HG02938 (cell line): Measurements from ENCODE around the gene RASGEF1C.

ENCODE experiments used
- ATAC-seq: cut with Tn5 transposase; IDR thresholded peaks from one replicate; pipeline ENCODE4 v1.9.1; 2021; ENCODE audit warnings: mild to moderate bottlenecking, moderate library complexity; ENCODE audit not compliant: unreplicated experiment

The RASGEF1C gene

GRCh38 chr5:180180421-180180820, 28.6 kb downstream of the RASGEF1C start:
- no peak for ATAC-seq

- ATAC-seq: no peak
These were observed 29.3 kb downstream of the RASGEF1C start for GRCh38 chr5:180179442-180180420.

GRCh38 chr5:180178531-180179441, 30.2 kb downstream of the RASGEF1C start:
- ATAC-seq: no peak

- no peak for ATAC-seq
These were observed 32.8 kb downstream of the RASGEF1C start for GRCh38 chr5:180176191-180176590.

GRCh38 chr5:180175015-180175431, 34.0 kb downstream of the RASGEF1C start:
- no peak for ATAC-seq

DNA sequence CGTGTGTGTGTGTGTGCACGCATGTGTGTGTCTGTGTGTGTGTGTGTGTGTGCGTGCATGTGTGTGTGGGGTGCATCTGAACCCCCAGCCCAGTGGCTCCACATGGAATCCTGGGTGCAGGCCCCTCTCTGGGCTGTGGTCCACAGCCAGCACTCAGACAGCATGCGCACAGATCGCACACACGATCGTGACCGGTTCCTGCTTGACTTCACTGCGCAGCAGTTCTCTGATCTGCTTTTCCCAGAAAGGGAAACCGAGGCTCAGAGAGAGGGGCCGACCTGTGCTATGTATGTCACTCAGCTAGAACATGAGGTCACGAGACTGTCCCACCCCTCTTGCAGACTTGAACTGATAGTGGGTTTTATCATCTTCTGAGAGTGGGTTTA, 34.4 kb downstream of the RASGEF1C start:
- ATAC-seq: no peak

GRCh38 chr5:180173875-180174586, 35.0 kb downstream of the RASGEF1C start:
- ATAC-seq: no peak

- ATAC-seq: no peak
These were observed 35.8 kb downstream of the RASGEF1C start for GRCh38 chr5:180173198-180173544.

DNA sequence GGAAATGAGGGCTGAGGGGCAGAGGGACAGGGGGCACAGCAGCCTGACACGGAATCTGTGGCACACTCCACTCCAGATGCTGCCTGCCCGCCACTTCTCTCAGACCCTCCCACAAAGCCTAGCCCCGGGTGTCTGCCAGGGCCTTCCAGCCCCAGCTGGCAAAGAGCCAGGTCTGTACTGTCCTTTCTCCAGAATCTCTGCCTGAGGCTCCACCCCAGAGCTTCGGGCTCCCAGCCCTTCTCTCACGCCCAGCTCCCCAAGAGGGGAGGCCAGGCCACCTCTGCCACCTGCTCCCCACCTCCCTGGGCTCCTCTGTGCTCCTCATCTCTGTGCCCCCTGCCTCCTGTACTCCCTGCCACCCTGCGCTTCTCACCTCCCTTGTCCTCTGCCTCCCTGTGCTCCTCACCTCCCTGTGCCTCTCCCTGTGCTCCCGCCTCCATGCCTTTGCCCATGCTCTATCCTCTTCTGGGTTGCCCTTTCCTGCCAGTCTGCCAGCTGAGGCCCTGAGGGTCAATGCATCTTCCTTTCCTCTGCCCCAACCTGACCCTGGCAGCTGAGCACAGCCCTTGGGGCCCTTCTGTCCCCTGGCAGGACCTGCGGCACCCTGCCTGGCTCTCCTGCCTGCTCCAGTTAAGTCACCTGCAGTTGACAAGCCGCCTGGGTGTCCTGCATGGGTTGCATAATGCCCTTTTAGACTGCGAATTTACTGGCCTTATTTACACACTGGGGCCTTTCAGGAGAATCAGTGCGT, 36.4 kb downstream of the RASGEF1C start:
- ATAC-seq: no peak

- ATAC-seq: no peak
These were observed 37.4 kb downstream of the RASGEF1C start for GRCh38 chr5:180171568-180172094.

DNA sequence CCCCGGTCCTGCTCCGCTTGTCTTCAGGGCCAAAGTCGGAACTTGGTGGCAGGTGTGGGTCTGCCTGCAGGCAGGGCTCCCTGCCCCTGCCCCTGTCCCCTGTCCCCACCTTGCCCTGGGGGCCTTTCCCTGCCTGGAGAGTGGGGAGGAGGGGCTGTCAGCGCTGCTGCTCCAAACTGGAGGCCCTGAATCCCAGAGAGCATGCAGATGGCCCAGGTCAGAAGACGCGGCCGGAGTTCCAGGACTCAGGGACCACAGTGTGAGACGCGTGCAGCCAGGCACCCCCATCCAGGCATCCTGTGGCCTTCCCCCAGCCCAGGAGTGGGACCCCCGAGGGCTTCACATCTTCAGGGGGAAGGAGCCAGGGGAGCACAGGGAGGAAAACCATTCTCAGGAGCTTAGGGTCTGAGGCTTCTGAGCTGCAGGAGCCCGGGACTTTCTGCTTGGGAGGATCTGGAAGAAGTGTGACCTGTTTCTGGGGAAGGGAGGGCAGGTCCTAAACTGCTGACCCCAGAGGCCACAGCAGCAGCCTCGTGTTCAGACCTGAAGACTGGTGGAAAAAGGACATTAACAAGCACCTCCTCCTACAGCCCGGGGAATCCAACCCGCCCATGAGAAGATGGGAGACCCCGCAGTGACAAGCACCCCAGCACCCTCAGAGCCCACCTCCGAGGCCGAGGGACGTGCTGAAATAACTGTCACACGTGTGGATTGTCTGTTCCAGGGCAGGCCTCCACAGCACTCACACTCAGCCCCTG, 38.0 kb downstream of the RASGEF1C start:
- no peak for ATAC-seq

DNA sequence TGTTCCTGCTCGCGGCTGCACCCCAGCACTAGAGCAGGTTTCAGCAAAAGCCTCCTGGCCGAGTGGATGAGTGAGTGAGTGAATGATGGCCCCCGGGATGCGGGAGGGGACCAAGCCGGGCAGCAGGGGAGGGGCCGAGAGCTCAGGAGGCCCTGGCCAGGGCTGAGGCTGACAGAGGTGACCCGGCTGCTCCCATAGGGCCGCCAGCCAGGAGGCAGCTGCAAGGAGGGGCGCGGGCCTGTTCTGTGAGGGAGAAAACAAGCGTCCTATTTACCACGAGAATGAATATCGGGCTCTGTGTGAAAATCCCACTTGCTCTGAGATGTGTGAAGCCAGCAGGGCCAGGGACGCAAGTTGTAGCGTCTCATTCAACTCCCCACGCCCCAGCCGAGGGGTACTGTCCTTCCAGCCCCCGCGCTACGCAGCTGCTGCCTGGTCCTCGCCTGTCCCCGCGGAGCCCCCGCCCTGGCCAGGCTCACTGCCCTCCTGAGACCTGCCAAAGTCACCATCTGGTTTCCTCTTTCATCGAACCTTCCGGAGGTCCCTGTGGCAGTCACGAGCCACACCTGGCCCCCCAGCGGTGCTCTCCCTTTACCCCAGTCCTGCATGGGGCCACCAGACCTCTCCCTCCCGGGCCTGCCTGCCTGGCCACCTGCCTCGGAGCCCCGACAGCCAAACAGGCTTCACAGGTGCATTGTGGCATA, 38.8 kb downstream of the RASGEF1C start:
- no peak for ATAC-seq

DNA sequence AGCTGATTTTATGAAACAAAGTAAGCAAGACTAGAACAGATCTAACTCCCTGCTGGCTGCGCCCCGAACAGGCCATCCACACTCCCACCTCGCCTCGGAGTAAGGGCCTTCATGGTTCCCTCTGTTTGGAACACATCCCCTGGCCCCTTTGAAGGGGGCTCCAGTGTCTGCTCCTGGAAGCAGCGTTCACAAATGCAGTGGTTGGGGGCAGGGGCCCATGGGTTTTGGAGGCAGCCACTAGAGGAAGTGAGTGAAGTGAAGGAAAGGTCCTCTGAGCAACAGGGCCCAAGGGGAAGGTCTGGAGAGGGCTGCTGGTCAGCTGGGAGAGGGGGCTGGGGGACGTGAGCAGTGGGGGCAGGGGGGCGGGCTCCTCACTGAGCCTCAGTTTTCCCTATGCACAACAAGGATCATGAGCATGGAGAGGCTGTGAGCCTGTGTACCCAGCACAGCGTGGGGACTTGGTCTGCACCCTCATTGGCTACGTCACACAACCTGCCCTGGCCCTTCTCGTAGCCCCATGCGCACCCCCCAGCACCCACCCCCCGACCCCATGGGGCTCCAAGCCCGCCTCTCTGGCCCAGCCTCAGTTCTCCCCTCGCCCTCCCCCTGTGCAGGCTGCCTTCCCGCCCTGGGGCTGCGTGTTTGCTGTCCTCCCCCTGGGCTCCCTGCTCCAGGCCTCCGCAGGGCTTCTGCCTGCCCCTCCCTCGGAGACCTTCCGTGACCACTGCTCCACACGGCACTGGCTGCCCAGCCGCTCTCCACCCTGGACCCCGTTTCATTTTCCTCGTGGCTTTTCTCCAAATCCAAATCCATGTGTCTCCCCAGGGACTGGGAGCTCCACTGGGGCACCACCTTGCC, 39.5 kb downstream of the RASGEF1C start:
- no peak for ATAC-seq

GRCh38 chr5:180168758-180169157, 40.3 kb downstream of the RASGEF1C start:
- ATAC-seq: no peak

DNA sequence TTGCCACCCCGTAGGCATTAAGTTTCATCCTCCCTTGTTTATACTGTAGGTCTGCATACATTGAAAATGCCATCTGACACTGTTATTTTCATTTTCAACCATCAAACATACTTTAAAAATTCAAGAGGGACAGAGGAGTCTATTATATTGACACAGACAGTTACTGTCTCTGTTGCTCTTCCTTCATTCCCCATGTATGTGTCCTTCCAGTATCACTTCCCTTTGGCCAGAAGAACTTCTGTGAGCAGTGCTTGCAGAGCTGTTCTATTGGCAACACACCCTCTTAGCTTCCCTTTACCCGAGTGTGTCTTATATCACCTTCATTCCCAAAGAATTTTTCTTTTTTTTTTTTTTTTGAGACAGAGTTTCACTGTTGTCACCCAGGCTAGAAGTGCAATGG, 42.8 kb downstream of the RASGEF1C start:
- ATAC-seq: no peak

- ATAC-seq: no peak
These were observed 46.7 kb downstream of the RASGEF1C start for GRCh38 chr5:180162304-180162661.

DNA sequence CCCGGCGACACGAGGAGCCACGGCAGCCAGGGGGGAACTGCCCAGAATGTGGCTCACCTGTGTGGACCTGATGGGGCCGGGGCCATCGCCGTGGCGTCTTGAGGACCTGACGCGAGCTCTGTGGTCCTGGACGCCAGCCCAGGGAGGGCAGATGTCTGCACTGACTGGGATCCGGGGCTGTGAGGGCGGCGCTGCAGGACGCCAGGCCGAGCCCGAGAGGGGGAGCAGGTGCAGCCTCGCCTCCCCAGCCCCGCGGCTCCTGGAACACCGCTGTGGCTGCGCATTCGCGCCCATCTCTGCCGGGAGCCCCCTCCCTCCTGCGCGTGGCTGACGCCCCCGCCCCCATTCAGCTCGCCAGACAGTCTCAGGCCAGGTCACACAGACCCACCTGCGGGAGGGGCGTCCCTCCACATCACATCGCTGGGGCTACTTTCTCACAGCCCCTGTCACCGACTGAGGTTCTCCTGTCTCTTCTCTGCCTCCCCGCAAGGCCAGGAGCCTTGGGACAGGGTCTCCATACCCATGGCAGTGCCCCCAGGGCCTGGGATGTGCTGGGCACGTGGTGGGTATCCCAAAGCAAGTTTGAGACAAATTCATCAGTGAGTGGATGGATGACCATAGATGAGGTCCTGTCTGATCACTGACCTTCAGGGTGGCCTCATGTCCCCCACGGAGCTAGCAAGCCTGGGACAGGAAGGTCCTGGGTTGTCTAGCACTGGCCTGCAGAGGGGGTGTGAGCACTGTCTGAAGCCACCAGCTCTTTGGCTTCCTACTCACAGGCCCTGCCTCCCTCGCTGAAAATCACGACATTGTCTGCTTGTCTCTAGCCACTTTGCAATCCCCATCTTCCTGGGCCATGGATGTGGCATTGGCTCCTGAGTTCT, 47.3 kb downstream of the RASGEF1C start:
- no peak for ATAC-seq
